Prostate gland (tissue), 2 donors: ENCODE data around the gene NME1.

Experiments
- POLR2AphosphoS5 ChIP-seq: sonication (generic); formaldehyde crosslinking; IDR thresholded peaks from one replicate; pipeline ENCODE4 v1.6.1; 2017; ENCODE audit warnings: antibody characterized with exemption
- TF ChIP-seq, protein P1 (sequence below), 4 experiments: fragments of 200-600 bp in 2 of 4; fragments of 450-650 bp in 2 of 4; sonication (generic) in 2 of 4; IDR thresholded peaks; 1 replicate in 3 of 4; 2 replicates in 1 of 4; pipeline ENCODE4 v1.5.1; 2016 to 2019; ENCODE audit warnings: antibody characterized with exemption in 4 of 4, mild to moderate bottlenecking in 2 of 4, moderate library complexity in 2 of 4

DNA sequence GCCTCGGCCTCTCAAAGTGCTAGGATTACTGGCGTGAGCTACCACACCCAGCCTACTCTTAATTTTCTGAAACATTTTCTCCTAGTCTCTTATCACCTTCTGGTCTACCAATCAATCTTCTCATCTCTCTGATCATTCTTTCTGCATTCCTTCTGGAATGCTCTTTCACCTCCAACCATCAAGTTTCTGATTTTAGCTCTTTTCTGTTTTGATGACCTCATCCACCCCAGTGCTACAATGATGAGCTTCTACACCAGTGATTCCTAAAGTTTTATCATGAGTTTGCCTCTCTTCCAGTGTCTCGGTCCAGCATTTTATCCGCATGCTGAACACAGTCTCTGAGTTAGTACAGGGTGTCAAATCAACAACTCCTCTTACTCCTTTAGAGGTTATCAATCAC lies 44.4 kb downstream of the NME1 start:
- TF ChIP-seq POLR2AphosphoS5 = no peak
- TF ChIP-seq, protein P1, sequence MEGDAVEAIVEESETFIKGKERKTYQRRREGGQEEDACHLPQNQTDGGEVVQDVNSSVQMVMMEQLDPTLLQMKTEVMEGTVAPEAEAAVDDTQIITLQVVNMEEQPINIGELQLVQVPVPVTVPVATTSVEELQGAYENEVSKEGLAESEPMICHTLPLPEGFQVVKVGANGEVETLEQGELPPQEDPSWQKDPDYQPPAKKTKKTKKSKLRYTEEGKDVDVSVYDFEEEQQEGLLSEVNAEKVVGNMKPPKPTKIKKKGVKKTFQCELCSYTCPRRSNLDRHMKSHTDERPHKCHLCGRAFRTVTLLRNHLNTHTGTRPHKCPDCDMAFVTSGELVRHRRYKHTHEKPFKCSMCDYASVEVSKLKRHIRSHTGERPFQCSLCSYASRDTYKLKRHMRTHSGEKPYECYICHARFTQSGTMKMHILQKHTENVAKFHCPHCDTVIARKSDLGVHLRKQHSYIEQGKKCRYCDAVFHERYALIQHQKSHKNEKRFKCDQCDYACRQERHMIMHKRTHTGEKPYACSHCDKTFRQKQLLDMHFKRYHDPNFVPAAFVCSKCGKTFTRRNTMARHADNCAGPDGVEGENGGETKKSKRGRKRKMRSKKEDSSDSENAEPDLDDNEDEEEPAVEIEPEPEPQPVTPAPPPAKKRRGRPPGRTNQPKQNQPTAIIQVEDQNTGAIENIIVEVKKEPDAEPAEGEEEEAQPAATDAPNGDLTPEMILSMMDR (IDR thresholded peaks at IDR 0.05) = no peak
